ENCODE measurements around the gene ZFP69B.
A peak's percentile ranks its signal among the peaks of the same experiment; 100 is the strongest.

Gene ZFP69B

GRCh38 chr1:40449684-40450494 lies at the start of gene ZFP69B:
ZFP69B (plus strand) TSS chr1:40450476; CDS start chr1:40450962, 486 bp downstream.
- DNase-seq: peak; percentile 93 to 95

- DNase-seq: no peak
These were observed 48.6 kb upstream of the ZFP69B start for GRCh38 chr1:40401473-40402201.

- no peak for DNase-seq
These were observed 45.4 kb upstream of the ZFP69B start for GRCh38 chr1:40404670-40405462.

GRCh38 chr1:40405812-40406211 lies 44.5 kb upstream of the ZFP69B start:
- DNase-seq: no peak

GRCh38 chr1:40407453-40407852 lies 42.8 kb upstream of the ZFP69B start:
- no peak for DNase-seq

- DNase-seq: no peak
These were observed 40.8 kb upstream of the ZFP69B start for GRCh38 chr1:40409467-40409866.

- no peak for DNase-seq
These were observed 39.0 kb upstream of the ZFP69B start for GRCh38 chr1:40411294-40411693.

GRCh38 chr1:40411843-40412242 lies 38.4 kb upstream of the ZFP69B start:
- no peak for DNase-seq

- DNase-seq: no peak
These were observed 36.6 kb upstream of the ZFP69B start for GRCh38 chr1:40413527-40414252.

GRCh38 chr1:40414331-40414730 lies 35.9 kb upstream of the ZFP69B start:
- no peak for DNase-seq

GRCh38 chr1:40416709-40417108 lies 33.6 kb upstream of the ZFP69B start:
- no peak for DNase-seq

GRCh38 chr1:40421431-40422384 lies 28.6 kb upstream of the ZFP69B start:
- DNase-seq: no peak

- DNase-seq: no peak
These were observed 27.5 kb upstream of the ZFP69B start for GRCh38 chr1:40422630-40423263.

- DNase-seq: no peak
These were observed 27.0 kb upstream of the ZFP69B start for GRCh38 chr1:40423264-40423642.

GRCh38 chr1:40423951-40424618 lies 26.2 kb upstream of the ZFP69B start:
- DNase-seq: no peak

- DNase-seq: no peak
These were observed 25.1 kb upstream of the ZFP69B start for GRCh38 chr1:40425198-40425597.

- no peak for DNase-seq
These were observed 18.9 kb upstream of the ZFP69B start for GRCh38 chr1:40431385-40431784.

GRCh38 chr1:40432644-40433390 lies 17.5 kb upstream of the ZFP69B start:
- no peak for DNase-seq

GRCh38 chr1:40435471-40435870 lies 14.8 kb upstream of the ZFP69B start:
- DNase-seq: no peak

- no peak for DNase-seq
These were observed 14.4 kb upstream of the ZFP69B start for GRCh38 chr1:40435876-40436275.
